Activated T-cell treated with anti-CD3 and anti-CD28 coated beads, Interleukin-2, amount 50 U/mL, for 1 hour (primary cell): ENCODE data around the gene CYP27C1.
"Not testable (repeated sequence)": the region's sequence is repeated elsewhere in the genome, so short reads cannot be mapped to it uniquely, and the experiment has no call there.

Source experiments
- DNase-seq: peaks from one replicate; pipeline ENCODE4 v3.0.0-alpha.2; 2020

CYP27C1 gene

DNA sequence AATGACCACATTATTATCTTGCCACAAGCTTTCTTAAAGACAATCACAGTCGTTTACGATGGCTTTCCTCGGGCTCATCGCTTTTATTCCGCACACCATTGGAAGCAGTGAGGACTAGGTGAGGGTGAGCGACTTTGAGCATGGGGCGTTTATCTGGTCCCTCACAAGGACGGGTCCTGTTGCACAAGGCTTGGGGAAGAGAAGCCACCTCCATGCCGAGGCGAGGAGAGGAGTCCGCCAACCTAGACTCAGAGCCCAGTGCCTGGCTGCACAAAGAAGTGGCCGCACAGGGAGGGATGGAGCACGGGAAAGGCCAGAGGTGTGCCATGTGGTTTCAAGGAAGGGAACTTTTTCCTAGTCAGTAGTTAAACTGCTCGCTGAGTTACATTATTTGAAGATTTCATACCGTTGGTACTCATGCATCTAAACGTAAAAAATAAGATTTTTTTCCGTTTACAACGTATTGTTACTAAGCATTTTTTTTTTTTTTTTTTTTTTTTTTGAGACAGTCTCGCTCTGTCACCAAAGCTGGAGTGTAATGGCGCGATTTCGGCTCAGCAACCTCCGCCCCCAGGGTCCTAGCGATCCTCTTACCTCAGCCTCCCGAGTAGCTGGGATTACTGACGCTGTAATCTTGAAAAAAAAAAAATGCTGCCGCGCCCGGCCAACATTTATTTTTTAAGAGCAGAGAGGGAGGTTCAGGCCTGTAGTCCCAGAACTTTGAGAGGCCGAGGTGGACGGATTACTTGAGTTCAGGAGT is 849 bp upstream of the CYP27C1 start:
- DNase-seq: no peak

DNA sequence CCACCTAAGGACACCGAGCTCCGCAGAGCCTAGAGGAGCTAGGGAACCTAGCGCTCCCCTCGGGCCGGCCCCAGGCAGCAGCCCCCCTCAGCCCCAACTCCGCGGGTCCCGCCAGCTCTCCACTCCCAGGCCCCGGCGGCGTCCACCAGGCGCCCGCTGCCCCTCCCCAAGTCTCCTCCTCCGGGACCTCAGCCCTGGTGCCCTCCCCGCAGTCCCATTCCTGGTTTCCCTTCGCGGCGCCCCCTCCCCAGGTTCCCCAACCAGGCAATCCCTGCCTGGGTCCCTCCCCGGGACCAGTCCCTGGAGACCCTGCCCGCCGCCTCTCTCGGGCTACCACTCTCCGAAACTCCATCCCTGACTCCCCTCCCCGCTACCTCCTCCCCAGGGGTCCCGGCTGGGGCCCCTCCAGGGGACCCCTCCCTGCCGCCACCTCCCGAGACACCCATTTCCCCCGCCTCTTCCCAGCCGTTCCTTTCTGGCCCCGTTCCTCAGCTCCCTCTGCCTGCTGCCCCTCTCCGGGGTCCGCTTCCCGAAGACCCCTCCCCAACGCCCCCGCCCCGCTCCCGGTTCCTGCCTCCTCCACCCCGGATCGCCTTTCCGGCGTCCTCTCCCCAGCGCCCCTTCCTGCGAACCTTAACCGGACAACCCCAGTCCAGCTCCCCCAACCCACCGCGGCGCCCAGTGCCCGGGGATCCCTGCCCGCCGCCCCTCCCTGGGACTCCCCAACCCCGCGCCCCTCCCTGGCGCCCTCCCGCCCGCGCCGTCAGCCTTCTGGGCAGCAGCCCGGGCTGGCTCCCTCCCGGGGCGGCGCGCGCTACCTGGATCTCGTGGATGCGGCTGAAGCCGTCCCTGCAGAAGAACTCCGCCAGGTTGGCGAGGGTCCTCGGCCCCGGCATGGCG is 678 bp downstream of the CYP27C1 start:
- DNase-seq: peak; percentile 24

DNA sequence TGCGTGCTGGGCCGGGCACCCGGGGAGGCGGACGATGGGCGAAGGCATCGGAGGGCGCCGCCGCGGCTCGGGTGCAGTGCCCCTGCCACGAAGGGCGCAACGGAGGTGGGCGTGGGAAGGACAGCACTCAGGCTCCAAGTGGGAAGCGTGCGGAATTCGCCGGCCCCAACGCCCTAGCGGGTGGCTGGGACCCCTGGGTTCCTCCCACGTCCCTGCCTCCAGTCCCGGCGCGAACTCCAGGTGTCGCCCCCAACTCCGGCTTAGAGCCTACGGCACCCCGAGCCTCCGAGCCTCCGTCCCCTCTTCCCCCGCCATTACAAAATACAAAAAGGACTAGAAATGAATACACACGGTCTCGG is 1.3 kb downstream of the CYP27C1 start:
- no peak for DNase-seq

DNA sequence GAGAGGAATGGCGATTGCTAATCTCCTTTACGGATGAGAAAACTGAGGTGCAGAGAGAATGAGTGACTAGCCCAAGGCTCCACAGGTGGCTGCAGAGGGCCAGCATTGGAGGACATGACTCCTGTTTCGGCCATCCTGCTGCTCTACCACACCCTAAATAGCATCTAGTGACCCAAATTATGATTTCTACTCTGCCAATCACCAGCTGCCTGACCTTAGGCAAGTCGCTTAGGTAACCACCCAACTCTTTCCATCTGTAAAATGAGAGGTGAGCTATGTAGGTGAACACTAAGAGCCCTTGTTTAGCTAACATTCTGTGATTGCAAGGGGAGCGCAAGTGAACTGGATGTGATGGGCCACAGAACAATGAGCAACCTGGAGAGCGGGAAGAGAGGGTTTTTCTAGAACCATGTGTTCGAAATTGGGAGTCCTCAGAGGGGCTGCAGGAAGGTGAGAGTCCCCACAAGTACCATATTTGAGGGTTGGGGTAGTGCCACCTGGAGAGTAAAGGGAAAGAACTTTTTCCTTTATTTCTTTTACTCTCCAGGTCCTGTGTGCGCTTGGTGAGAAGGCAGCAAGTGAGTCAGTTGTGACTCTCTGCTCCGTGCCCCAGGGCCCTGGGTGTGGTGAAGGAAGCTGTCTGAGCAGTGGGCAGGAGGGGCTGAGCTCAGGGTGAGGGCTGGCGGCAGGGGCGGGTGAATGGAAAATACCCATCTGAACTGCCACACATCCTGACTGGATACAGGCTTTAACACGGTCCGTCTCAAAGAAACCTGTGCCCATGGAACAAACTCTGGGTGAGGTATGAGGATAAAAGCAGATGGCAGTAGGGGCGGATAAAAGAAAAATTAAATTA is 2.4 kb downstream of the CYP27C1 start:
- no peak for DNase-seq

DNA sequence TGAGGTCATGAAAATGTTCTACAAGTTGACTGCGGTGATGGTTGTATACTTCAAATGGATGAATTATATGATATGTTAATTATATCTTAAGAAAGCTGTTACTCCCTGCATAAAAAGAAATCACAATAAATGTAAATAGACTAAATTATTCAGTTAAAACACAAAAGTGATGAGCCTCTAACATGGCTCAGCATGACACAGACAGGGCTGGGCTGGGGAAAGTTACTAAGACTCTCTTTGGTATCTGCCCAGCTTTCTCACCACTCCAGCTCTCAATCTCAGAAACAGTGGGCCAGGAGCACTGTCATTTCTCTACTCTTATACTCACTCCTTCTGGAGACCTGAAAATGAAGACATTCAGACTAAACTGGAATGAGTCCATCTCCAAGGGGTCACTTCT is 3.5 kb downstream of the CYP27C1 start:
- DNase-seq: no peak

DNA sequence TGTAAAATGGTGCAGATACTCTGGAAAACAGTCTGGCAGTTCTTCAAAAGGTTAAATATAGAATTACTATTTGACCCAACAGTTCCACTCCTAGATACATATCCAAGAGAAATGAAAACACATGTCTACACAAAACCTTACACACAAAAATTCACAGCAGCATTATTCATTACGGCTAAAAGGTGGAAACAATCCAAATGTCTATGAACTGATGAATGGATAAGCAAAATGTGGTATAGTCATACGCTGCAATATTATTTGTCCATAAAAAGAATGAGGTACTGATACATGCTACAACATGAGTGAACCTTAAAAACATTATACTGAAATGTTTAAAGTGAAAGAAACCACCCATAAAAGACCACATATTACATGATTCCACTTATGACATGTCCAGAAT is 4.0 kb downstream of the CYP27C1 start:
- DNase-seq: no peak

DNA sequence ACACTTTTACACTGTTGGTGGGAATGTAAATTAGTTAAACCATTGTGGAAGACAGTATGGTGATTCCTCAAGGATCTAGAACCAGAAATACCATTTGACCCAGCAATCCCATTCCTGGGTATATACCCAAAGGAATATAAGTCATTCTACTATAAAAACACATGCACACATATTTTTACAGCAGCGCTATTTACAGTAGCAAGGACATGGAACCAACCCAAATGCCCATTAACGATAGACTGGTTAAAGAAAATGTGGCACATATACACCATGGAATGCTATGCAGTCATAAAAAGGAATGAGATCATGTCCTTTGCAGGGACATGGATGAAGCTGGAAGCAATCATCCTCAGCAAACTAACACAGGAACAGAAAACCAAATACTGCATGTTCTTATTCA is 5.9 kb downstream of the CYP27C1 start:
- DNase-seq: not testable (repeated sequence)

DNA sequence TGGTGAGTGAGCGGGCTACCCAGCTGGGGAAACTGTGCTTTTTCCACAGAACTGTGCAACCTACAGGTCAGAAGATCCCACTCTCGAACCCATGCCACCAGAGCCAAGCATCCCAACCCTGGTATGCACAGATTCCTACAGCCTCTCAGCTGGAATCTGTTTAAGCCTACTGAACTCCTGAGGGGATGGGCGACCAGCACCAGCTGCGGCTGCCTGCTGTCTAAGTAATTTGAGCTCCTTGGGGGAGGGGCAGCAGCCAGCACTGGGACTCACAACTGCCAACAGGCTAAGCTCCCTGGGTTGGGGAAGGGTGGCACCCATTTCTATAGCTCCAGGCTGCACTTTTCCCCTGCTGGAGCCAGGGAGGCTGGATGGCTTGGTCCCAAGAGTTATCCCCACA is 11.8 kb downstream of the CYP27C1 start:
- DNase-seq: no peak

DNA sequence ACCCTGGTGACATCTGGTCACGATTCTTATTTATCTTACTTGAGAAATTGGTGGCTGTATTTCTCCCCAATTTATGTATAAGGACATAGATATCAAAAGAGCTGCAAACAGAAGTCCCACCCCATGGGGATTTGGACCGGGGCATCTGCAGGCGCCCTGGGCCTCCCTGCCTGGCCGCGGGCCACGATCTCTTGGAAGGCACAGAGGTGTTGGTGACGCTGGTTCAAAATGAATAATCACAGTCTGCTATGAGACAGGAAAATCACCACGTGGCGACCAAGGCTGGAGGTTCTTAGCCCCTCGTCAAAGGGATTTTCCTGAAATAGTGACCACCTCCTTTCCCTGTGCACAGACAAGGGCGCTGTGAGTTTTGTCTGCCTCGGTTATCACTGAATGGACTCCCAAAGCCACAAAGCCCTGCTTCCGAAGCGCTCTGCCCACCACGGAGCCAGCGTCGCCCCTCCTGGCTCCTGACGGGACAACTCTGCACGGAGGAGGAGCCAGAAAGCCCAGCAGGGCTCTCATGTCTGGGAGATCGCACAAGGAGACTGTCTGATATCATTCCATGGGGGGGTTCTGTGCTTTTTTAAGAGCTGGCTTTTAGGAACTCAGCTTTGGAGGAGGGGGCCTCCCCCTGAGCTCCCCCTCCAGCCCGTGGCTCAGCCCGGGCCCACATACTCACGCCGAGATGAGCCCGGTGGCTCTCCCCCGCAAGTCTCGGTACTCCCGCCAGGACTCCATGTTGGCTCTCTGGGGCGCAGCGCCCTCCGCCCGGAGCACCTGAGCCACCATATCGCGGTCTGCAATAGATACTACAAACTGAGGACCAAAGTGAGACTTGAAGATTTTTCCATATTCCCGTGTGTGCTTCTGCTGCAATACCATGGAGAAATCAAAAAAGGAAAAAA is 14.6 kb downstream of the CYP27C1 start:
- DNase-seq: no peak

DNA sequence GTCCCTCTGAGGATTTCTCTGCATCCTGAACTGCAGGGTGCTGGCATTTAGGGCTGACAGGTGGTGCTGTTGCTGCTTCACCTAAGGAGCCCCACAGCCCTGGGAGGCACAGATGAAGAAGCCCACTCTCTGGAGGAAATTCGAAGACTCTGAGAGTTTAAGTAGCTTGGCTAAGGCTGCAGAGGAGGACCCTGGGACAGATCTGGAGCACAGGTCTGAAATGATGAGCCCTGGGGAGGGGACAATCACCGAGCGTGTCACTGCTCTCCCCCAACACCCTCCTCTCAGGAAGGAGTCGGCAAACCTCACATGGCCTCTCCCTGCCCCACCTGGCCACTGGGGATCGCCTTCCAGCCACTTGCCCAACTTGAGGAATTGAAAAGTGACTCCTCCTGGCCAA is 18.6 kb downstream of the CYP27C1 start:
- DNase-seq: no peak

DNA sequence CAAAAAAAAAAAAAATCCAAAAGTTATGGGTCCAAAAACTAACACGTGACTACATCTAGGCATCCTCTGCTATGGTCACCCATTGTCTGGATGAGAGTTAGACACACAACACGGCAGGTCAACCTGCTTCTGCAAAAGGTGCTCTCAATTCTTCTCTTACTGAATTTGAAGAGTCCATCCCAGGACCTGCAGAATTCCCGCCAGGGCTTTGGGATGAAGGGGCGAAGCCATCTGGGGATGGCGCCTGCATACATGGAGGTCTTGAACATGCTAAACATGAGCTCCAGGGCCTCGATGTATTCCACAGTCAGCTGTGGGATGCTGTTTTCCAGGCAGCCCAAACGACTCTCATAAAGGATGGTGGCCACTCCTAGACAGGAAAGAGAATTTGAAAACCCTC is 19.1 kb downstream of the CYP27C1 start:
- no peak for DNase-seq

DNA sequence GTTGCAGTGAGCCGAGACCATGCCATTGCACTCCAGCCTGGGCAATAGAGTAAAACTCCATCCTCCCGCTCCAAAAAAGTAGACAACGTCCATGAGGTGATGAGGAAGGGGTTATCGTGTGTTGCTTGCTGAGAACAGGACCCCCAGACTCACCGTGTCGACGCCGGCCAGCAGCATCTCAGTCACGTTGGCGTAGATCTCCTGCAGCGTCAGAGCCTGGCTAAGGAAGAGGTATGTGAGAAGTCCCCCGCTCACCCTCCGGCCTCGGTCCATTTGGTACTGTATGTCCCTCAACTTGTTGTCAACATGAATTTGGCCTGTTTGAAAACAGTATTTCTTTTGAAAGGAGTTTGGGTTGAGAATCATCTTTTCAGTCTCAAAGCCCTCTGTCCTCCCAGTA is 20.9 kb downstream of the CYP27C1 start:
- no peak for DNase-seq

DNA sequence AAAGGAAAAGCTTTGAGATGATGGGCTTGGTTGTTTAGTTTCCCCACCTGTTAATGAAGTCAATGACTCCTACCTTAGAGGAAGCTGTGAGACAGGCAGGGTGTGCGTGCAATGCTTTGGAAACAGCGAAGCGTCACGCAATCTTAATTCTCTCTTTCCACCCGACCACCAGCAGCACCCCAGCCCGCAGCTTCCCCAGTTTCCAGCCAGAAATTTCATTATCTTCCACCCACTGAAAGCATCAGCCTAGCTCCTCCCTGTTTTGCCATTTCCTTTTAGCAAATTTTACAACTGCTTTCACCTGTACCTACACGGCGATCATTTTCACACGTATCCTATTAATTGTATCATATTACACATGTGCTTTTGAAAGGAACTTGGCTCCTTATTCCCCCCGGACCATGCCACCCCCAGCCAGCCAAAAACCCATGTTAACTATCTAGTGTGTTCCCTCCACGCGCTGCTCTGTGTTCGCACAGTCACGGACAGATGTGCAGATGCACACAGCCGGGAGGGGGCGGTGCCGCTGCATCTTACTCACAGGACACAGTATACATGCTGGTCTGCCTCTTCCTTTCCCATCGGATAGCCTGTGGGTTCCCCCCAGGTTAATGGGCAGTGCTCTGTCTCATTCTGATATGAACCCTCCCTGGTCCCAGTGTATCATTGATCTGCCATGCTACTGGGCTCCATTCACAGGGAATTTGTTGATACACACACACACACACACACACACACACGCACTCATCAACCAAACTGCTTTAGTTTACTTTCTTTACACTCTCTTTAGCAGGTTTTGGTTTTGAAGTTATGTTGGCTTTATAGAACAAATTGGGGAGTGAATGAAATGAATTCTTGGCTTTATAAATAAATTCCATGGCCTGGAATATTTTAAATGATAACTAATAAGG is 22.4 kb downstream of the CYP27C1 start:
- DNase-seq: peak; percentile 58

DNA sequence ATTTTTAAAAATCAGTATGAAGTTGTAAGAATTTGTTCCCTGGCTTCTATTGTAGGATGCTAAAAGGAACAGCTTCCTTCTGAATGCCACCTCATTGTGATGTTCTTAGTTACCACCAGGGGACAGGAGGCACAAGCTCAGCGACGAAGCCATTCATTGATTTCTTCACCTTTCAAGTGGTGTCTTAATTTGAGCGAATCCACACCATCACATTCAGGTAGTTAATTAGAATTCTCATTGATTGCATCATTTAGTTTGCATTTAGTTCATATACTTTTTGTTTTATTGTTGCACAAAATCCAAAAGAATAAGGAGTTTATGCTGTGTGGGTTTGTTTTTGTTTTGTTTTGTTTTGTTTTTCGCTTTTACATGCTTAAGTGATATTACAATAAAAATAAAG is 23.1 kb downstream of the CYP27C1 start:
- no peak for DNase-seq

DNA sequence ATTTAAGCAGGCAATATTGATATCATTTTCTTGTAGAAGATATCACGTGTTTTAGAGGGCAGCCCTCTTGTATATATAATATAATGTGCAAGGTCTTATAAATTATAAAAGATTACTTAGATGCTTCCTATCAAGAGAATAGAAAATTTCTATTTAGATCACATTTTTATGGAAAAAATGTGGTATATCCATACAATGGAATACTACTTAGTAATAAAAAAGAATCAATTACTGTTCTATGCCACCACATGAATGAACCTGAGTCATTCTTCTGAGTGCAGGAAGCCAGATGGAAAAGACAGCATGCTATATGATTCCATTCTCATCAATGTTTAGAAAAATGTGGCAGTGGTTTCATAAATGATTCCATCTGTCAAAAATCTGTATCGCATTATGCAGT is 23.6 kb downstream of the CYP27C1 start:
- DNase-seq: no peak

DNA sequence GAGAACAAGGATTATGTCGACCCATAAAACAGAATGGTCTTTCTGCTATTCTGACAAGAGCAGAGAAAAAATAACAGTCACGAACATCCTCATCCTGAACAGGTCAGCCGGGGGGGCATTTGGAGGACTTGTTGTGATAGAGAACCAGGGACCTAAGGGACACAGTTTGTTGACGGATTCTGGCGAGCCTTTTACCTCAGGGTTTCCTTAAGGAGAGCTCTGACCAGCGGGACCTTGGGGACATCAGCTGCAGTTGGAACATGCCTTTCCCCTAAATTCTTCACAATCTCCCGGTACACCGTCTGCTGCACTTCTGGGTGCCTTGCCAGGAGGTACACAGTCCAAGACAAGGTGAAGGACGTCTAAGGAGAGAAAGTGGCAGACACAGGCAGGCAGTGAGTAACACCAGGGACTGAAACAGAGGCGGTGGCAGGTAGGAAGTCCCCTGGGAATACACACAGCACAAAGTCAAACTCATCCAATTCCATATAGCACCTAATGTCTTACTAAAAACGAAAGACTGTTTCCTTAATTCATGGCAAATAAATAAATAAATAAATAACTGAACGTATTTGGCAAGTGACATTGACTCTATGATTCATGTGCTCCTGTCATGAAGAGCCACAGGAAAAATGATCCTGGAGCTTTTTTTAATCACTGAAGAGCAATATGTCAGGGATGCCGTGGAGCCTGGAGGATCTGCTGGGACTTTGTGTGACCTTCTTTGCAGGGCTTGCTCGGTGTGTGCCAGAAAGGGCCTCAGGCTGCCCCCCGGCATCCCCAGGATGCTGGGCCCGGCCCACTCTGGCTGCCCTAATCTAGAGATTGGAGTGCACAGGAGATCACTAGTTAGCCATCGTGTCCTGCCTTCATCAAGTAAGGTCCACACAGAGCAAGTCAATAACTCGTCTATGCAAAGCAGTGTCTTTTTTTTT is 24.7 kb downstream of the CYP27C1 start:
- no peak for DNase-seq

DNA sequence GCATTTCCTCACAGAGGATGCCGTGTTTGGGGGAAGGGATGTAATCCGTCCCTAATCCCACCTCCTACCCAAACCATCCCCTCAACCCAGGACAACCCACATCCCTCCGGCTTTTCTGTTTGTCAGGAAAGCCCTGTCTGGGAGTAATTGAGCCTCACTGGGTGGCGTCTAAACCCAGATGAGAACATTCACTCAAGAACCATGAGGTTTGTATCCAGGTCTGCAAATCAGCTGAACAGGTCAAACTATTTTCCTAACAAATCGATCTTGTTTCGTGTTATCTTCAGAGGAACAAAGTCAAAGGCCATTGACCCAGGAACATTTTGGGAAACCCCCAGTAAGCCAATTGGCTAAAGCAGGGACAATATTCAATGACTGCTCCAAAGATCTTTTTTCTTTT is 25.7 kb downstream of the CYP27C1 start:
- no peak for DNase-seq

DNA sequence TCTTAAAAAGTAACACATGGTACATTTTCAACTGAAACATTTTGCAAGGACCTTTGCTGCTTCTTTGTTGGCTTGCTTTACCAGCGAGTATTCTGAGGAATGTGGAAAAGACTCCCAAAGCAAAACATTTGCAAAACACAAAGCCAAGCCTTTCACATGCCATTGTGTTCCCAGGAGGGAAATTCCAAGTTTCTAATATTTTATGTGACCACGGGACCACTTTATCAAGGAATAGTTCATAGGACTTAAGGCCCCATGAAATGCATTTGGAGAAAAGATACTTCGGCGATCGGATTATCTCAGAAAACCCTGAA is 26.2 kb downstream of the CYP27C1 start:
- no peak for DNase-seq

DNA sequence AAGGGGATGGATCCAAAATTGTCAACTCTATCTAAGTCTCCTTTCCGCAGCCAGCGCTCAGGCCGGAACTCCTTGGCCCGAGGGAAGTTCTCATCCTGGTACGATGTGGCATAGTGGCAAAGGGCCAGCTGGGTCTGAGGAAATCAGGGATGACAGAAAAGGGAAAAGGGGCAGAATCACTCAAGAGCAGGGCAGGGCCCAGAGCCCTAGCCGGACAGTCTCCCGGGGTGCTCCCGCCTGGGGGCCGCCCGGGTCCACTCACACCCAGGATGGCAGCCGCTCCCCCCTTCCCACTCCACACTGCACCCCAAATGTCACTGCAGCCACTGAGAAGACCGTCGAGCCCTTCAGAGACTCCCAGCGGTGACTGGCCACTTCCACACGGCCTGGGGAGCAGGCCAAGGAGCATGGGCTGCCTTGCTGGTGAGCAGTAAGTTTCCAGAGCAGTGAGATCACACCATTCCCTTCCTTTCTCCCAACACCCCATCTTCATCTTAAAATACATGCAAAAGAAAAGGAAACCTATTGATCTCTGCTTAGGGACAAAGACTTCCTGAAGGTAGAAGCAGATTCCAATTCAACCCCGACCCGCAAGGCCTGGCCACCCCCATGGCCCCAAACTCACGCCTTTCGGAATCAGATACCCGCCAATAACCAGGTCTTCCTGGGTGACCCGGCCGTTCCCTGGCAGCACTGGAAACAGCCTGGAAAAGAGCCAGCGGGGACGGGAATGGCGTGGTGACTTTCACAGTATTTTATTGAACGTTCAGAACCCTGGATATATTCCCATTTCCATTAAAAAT is 26.7 kb downstream of the CYP27C1 start:
- no peak for DNase-seq
